GM19463 (cell line): ENCODE results near the gene NEO1.

Experiments
- ATAC-seq: cut with Tn5 transposase; IDR thresholded peaks from one replicate; pipeline ENCODE4 v1.9.1; 2021; ENCODE audit warnings: mild to moderate bottlenecking, moderate library complexity; ENCODE audit not compliant: unreplicated experiment

The NEO1 gene

DNA sequence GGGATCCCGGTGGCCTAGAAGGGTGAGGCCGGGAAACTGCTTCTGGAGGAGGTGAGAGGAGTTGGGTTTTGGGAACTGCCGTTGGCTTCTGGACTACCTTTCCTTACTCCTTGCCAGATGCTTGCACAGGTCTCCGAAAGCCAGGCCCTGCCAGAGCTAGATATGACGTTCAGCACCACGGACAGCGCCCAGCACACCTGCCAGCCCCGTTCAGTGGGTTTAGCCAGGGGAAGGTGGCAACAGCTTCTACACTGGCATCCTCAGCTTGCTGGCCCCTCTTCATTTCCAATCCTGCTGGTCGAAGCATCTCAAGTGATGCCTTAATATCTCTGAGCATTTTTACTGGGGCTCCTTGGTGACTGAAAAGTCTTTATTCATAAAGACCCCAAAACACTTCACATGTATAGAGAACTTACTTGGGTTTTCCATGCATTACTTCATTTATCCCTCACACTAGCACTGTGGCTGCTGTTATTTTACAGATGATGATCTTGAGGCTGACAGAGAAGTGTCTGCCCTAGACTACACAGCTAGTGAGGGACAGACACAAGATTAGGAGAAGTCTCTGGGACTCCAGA lies 294.6 kb downstream of the NEO1 start:
- ATAC-seq: no peak

- ATAC-seq: no peak
These were observed 296.9 kb downstream of the NEO1 start for GRCh38 chr15:73349191-73349590.

DNA sequence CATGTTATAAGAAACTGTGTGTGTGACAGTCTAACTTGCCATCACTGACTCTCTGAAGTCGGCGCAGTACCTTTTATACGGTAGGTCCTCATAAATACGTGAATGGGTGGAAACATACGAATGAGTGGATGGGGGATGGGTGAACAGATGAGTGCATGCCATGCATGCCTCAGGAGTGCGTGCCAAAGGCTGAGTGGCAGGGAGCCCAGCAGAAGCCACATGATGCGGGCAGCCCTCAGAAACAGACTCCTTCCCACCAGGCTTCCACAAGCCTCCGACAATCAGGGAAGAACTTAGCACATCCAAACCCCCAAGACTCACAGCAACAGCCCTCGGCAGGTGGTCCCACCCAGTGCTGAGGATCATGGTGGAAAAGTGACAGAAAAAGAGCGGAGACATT lies 299.8 kb downstream of the NEO1 start:
- no peak for ATAC-seq

- ATAC-seq: no peak
These were observed 301.5 kb downstream of the NEO1 start for GRCh38 chr15:73353734-73354133.

GRCh38 chr15:73354241-73354640 lies 302.0 kb downstream of the NEO1 start:
- ATAC-seq: no peak
